ENCODE measurements around the gene HACD1.

Gene HACD1

GRCh38 chr10:17651896-17652295, 34.7 kb upstream of the HACD1 start:
- Histone ChIP-seq H3K27me3 (replicated peaks; ENCODE audit: control insufficient read depth, insufficient read depth, low read length) (no peaks in the 10 kb centered on the region), H3K36me3 (ENCODE audit: control insufficient read depth, insufficient read depth, low read length) (no peaks in the 10 kb centered on the region), H3K4me3 (replicated peaks; ENCODE audit: low read depth, low read length) (no peak overlapping the region)
- DNase-seq (ENCODE audit: extremely low read depth, insufficient read length), result no peak
- TF ChIP-seq CTCF (IDR thresholded peaks at IDR 0.05; ENCODE audit: insufficient read depth, low read length, poor library complexity, severe bottlenecking), result no peak

- DNase-seq (ENCODE audit: extremely low read depth, insufficient read length), result no peak
- no peaks in the 10 kb centered on the region for H3K36me3 ChIP-seq (ENCODE audit: control insufficient read depth, insufficient read depth, low read length)
- no peak for TF ChIP-seq CTCF (IDR thresholded peaks at IDR 0.05; ENCODE audit: insufficient read depth, low read length, poor library complexity, severe bottlenecking)
- no peak overlapping the region for H3K4me3 ChIP-seq (replicated peaks; ENCODE audit: low read depth, low read length)
- H3K27me3 ChIP-seq (replicated peaks; ENCODE audit: control insufficient read depth, insufficient read depth, low read length), result no peaks in the 10 kb centered on the region
Observed at GRCh38 chr10:17650416-17650815, 33.2 kb upstream of the HACD1 start.

- H3K36me3 ChIP-seq (ENCODE audit: control insufficient read depth, insufficient read depth, low read length), result no peaks in the 10 kb centered on the region
- H3K4me3 ChIP-seq (replicated peaks; ENCODE audit: low read depth, low read length), result no peak overlapping the region
- no peak for DNase-seq (ENCODE audit: extremely low read depth, insufficient read length)
- TF ChIP-seq CTCF (IDR thresholded peaks at IDR 0.05; ENCODE audit: insufficient read depth, low read length, poor library complexity, severe bottlenecking), result no peak
- no peaks in the 10 kb centered on the region for H3K27me3 ChIP-seq (replicated peaks; ENCODE audit: control insufficient read depth, insufficient read depth, low read length)
Observed at GRCh38 chr10:17649836-17650235, 32.7 kb upstream of the HACD1 start.

- TF ChIP-seq CTCF (IDR thresholded peaks at IDR 0.05; ENCODE audit: insufficient read depth, low read length, poor library complexity, severe bottlenecking), result no peak
- no peak for DNase-seq (ENCODE audit: extremely low read depth, insufficient read length)
- H3K36me3 ChIP-seq (ENCODE audit: control insufficient read depth, insufficient read depth, low read length), result no peaks in the 10 kb centered on the region
- H3K4me3 ChIP-seq (replicated peaks; ENCODE audit: low read depth, low read length), result no peak overlapping the region
- no peaks in the 10 kb centered on the region for H3K27me3 ChIP-seq (replicated peaks; ENCODE audit: control insufficient read depth, insufficient read depth, low read length)
Observed at GRCh38 chr10:17649052-17649451, 31.9 kb upstream of the HACD1 start.

- no peak for DNase-seq (ENCODE audit: extremely low read depth, insufficient read length)
- TF ChIP-seq CTCF (IDR thresholded peaks at IDR 0.05; ENCODE audit: insufficient read depth, low read length, poor library complexity, severe bottlenecking), result no peak
- Histone ChIP-seq H3K27me3 (replicated peaks; ENCODE audit: control insufficient read depth, insufficient read depth, low read length) (no peaks in the 10 kb centered on the region), H3K36me3 (ENCODE audit: control insufficient read depth, insufficient read depth, low read length) (no peaks in the 10 kb centered on the region), H3K4me3 (replicated peaks; ENCODE audit: low read depth, low read length) (no peak overlapping the region)
Observed at GRCh38 chr10:17648243-17649035, 31.3 kb upstream of the HACD1 start.
